IMR-90 (cell line): ENCODE results near the gene KPNA1. TPM values are rescaled to one million over a fixed set of nuclear protein-coding genes. Genes with fewer than 3 reads are reported as not detected.
A peak's percentile ranks its signal among the peaks of the same experiment; 100 is the strongest.

Experiments used
- ATAC-seq: fragments of 200-7000 bp; cut with Tn5 transposase; 2 replicates; pipeline ENCODE4 v1.9.1; 2020; ENCODE audit warnings: low read depth, mild to moderate bottlenecking, moderate library complexity
- BruUV-seq: library from RNA; stranded (reverse); fragments of 400-500 nt; replicated peaks from 2 replicates; lab custom pipeline; 2021; lab: Mats Ljungman, UMichigan
- CTCF ChIA-PET: fragments of 300-600 bp; formaldehyde crosslinking; extraction: SDS; loops from one replicate; lab custom pipeline; 2021; ENCODE audit warnings: antibody characterized with exemption; lab: Yijun Ruan, JAX
- POLR2A ChIA-PET: fragments of 300-600 bp; sonication (Branson Sonifier 250); formaldehyde crosslinking; loops from one replicate; lab custom pipeline; 2022; ENCODE audit warnings: antibody characterized with exemption; ENCODE audit not compliant: unreplicated experiment; lab: Charles Lee
- DNase-seq: peaks from one replicate; pipeline ENCODE4 v3.0.0; 2013
- H2AFZ ChIP-seq: replicated peaks from 2 replicates; pipeline ENCODE3; 2013; ENCODE audit warnings: low read length, mild to moderate bottlenecking; ENCODE audit not compliant: poor library complexity
- H2AK5ac ChIP-seq: 2 replicates; pipeline ENCODE4 v1.6.1; 2013; ENCODE audit warnings: low read depth, low read length, inconsistent platforms
- H2AK9ac ChIP-seq: replicated peaks from 2 replicates; pipeline ENCODE3; 2013; ENCODE audit warnings: mild to moderate bottlenecking, low read depth, low read length, moderate library complexity; ENCODE audit not compliant: poor library complexity
- H2BK120ac ChIP-seq: 2 replicates; pipeline ENCODE4 v1.6.1; 2013; ENCODE audit warnings: low read depth, low read length, inconsistent platforms
- H2BK15ac ChIP-seq: 3 replicates; pipeline ENCODE4 v1.6.1; 2013; ENCODE audit warnings: low read depth, low read length, inconsistent platforms
- H2BK20ac ChIP-seq: 2 replicates; pipeline ENCODE4 v1.6.1; 2013; ENCODE audit warnings: low read depth, mild to moderate bottlenecking, inconsistent platforms, low read length, moderate library complexity
- H2BK5ac ChIP-seq: 2 replicates; pipeline ENCODE4 v1.6.1; 2013; ENCODE audit warnings: mild to moderate bottlenecking, low read depth, low read length, inconsistent platforms; ENCODE audit not compliant: poor library complexity, severe bottlenecking
- H3K14ac ChIP-seq: replicated peaks from 2 replicates; pipeline ENCODE4 v1.6.1; 2013; ENCODE audit warnings: low read depth, low read length, inconsistent platforms
- H3K18ac ChIP-seq: 2 replicates; pipeline ENCODE4 v1.6.1; 2013; ENCODE audit warnings: low read depth, low read length, control low read depth
- H3K23ac ChIP-seq: 2 replicates; pipeline ENCODE4 v1.6.1; 2013; ENCODE audit warnings: low read depth, low read length, inconsistent platforms
- H3K27ac ChIP-seq: 2 replicates; pipeline ENCODE4 v1.5.1; 2013; ENCODE audit warnings: mild to moderate bottlenecking, control low read depth, low read length; ENCODE audit not compliant: insufficient read depth
- H3K27me3 ChIP-seq: 2 replicates; pipeline ENCODE4 v1.6.1; 2013; ENCODE audit warnings: low read length; ENCODE audit not compliant: control insufficient read depth, insufficient read depth
- H3K36me3 ChIP-seq: 2 replicates; pipeline ENCODE4 v1.6.1; 2013; ENCODE audit warnings: low read length, mixed read lengths; ENCODE audit not compliant: control insufficient read depth, insufficient read depth
- H3K4ac ChIP-seq: 2 replicates; pipeline ENCODE4 v1.6.1; 2013; ENCODE audit warnings: low read depth, low read length, inconsistent platforms
- H3K4me1 ChIP-seq: 2 replicates; pipeline ENCODE4 v1.6.1; 2013; ENCODE audit warnings: low read length, mixed read lengths; ENCODE audit not compliant: control insufficient read depth, insufficient read depth
- H3K4me2 ChIP-seq: 2 replicates; pipeline ENCODE4 v1.6.1; 2013; ENCODE audit warnings: low read depth, mild to moderate bottlenecking, control low read depth, low read length, moderate library complexity
- H3K4me3 ChIP-seq: 2 replicates; pipeline ENCODE4 v1.5.1; 2013; ENCODE audit warnings: low read depth, mild to moderate bottlenecking, control low read depth, low read length, moderate library complexity; ENCODE audit not compliant: insufficient read depth
- H3K56ac ChIP-seq: 2 replicates; pipeline ENCODE4 v1.6.1; 2013; ENCODE audit warnings: low read length, inconsistent platforms; ENCODE audit not compliant: insufficient read depth; ENCODE audit errors: extremely low read depth
- H3K79me1 ChIP-seq, 2 experiments: 2 replicates each; pipeline ENCODE4 v1.6.1; 2013; ENCODE audit warnings: low read length in 2 of 2, inconsistent platforms in 1 of 2, low read depth in 1 of 2
- H3K9ac ChIP-seq: 2 replicates; pipeline ENCODE4 v1.6.1; 2013; ENCODE audit warnings: low read depth, low read length, control low read depth
- H3K9me1 ChIP-seq: 2 replicates; pipeline ENCODE4 v1.6.1; 2013; ENCODE audit warnings: low read length, inconsistent platforms; ENCODE audit not compliant: insufficient read depth
- H3K9me3 ChIP-seq: 2 replicates; pipeline ENCODE4 v1.6.1; 2013; ENCODE audit warnings: low read length; ENCODE audit not compliant: control insufficient read depth, insufficient read depth
- H4K20me1 ChIP-seq: 2 replicates; pipeline ENCODE4 v1.6.1; 2013; ENCODE audit warnings: low read length, inconsistent platforms; ENCODE audit not compliant: insufficient read depth
- H4K5ac ChIP-seq: 2 replicates; pipeline ENCODE4 v1.6.1; 2013; ENCODE audit warnings: mild to moderate bottlenecking, low read depth, low read length, control low read depth
- H4K8ac ChIP-seq, 2 experiments: 2 replicates each; pipeline ENCODE4 v1.6.1; 2013; ENCODE audit warnings: low read depth in 2 of 2, low read length in 2 of 2, control low read depth in 1 of 2, inconsistent platforms in 1 of 2
- H4K91ac ChIP-seq: 2 replicates; pipeline ENCODE4 v1.6.1; 2013; ENCODE audit warnings: low read depth, low read length, inconsistent platforms; ENCODE audit not compliant: insufficient read depth
- FOS ChIP-seq: fragments of 150-350 bp; IDR thresholded peaks from 2 replicates; pipeline ENCODE4 v1.6.1; 2016; ENCODE audit warnings: low read depth, low read length
- MAZ ChIP-seq: IDR thresholded peaks from 2 replicates; pipeline ENCODE4 v1.6.1; 2012; ENCODE audit warnings: low read depth, mild to moderate bottlenecking, low read length, improper control_type of control experiment, moderate library complexity, borderline replicate concordance
- MXI1 ChIP-seq: IDR thresholded peaks from 2 replicates; pipeline ENCODE4 v1.6.1; 2012; ENCODE audit warnings: low read depth, mild to moderate bottlenecking, low read length, moderate library complexity, borderline replicate concordance
- NFE2L2 ChIP-seq: fragments of 150-350 bp; IDR thresholded peaks from 2 replicates; pipeline ENCODE4 v1.6.1; 2016; ENCODE audit warnings: low read depth, mild to moderate bottlenecking, low read length
- POLR2A ChIP-seq: IDR thresholded peaks from 2 replicates; pipeline ENCODE4 v1.6.1; 2012; ENCODE audit warnings: mild to moderate bottlenecking, low read depth, low read length
- RFX5 ChIP-seq: IDR thresholded peaks from 2 replicates; pipeline ENCODE4 v1.8.0; 2012; ENCODE audit warnings: low read depth, mild to moderate bottlenecking, low read length, moderate library complexity
- SMC3 ChIP-seq: fragments of 150-350 bp; IDR thresholded peaks from 2 replicates; pipeline ENCODE4 v1.6.1; 2016; ENCODE audit warnings: low read depth, mild to moderate bottlenecking, antibody characterized with exemption, low read length, moderate library complexity
- WGBS, 2 experiments: methylation state at CpG; one replicate each; pipeline versions ENCODE4 v1.1.5 to v1.1.7; 2013; ENCODE audit warnings: missing lambda C conversion rate in 2 of 2; ENCODE audit not compliant: insufficient read length in 1 of 2; ENCODE audit errors: extremely low coverage in 2 of 2; 5-methylcytosine and 5-hydroxymethylcytosine counted together
- dilution Hi-C: fragments of 300-500 bp; cut with HindIII; formaldehyde crosslinking; loops from one replicate; pipeline ENCODE4 v1.14.3; 2018; ENCODE audit warnings: low sequenced_read_pairs; ENCODE audit not compliant: unreplicated experiment
- in situ Hi-C: fragments of 300-500 bp; cut with MboI; formaldehyde crosslinking; loops from 3 replicates; pipeline ENCODE4 v1.14.3; 2019; ENCODE audit warnings: low sequenced_read_pairs, inconsistent platforms, mixed read lengths
- intact Hi-C: fragments of 100-400 bp; cut with micrococcal nuclease; formaldehyde crosslinking; loops from 2 replicates; pipeline ENCODE4 v1.10.0; 2022
- polyA plus RNA-seq, 3 experiments: library from polyadenylated mRNA; depleted of rRNA; stranded (reverse); fragments of >200 nt; gene quantifications; 2 replicates each; pipeline ENCODE4 v1.2.3, GENCODE V29; 2012; ENCODE audit warnings: low replicate concordance in 1 of 3
- total RNA-seq: library from RNA; depleted of rRNA; stranded (reverse); fragments of >200 nt; gene quantifications from 2 replicates; pipeline ENCODE4 v1.2.3, GENCODE V29; 2012
- TF ChIP-seq, protein P1 (sequence below): fragments of 150-350 bp; IDR thresholded peaks from 2 replicates; pipeline ENCODE4 v1.6.1; 2016; ENCODE audit warnings: low read depth, mild to moderate bottlenecking, low read length, moderate library complexity, borderline replicate concordance

KPNA1 gene
- total and polyA plus RNA-seq, 2 of the 4 experiments (the other 2 are of a cell fraction): 30.6 to 112 TPM

DNA sequence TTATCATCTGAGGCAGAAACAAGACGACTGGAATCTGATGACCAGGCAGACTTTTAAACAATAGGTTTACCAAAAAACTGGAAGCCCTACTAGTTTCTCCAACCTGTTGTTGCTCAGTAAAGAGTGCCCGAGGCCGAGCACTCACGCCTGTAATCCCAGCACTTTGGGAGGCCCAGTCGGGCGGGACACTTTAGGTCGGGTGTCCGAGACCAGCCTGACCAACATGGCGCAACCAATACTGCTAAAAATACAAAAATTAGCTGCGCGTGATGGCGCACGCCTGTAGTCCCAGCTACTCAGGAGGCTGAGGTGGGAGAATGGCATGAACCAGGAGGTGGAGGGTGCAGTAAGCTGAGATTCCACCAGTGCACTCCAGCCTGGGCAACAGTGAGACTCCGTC, 97.8 kb downstream of the KPNA1 start:
- 60% methylated on average over 2 of the region's 14 CpGs; no CpG with 5 or more reads in 1 of the 2 experiments for WGBS, 2 experiments
- Histone ChIP-seq H3K4me3 (peak overlapping the region; percentile 68), H3K79me1 (peaks cover 29 to 51% of the 10 kb centered on the region in 2 experiments), H2BK15ac (no peak overlapping the region), H3K4me2 (peak overlapping the region; percentile 71), H4K8ac (peak overlapping the region; percentile 77 to 99; a peak in 3 of 4 replicates), H3K36me3 (no peaks in the 10 kb centered on the region), H3K23ac (peak overlapping the region; percentile 77; the same call in 1 of the 2 replicates), H3K4ac (peak overlapping the region; percentile 87; the same call in 1 of the 2 replicates), H3K9ac (peak overlapping the region; percentile 86; the same call in 1 of the 2 replicates), H2AK9ac (peak overlapping the region; percentile 84), H3K27me3 (no peaks in the 10 kb centered on the region), H2BK120ac (no peak overlapping the region), H3K27ac (peak overlapping the region; percentile 13; the same call in 1 of the 2 replicates), H2AFZ (no peak overlapping the region), H4K5ac (peak overlapping the region; percentile 52), H3K14ac (0 out of 2 replicates have a peak overlapping the region, but pooled peaks have one; percentile 95), H4K91ac (no peak overlapping the region; the same call in 1 of the 2 replicates), H2AK5ac (0 out of 2 replicates have a peak overlapping the region, but pooled peaks have one; percentile 17), H2BK20ac (no peak overlapping the region), H3K18ac (no peak overlapping the region), H3K56ac (no peak overlapping the region), H3K9me3 (no peaks in the 10 kb centered on the region), H4K20me1 (no peaks in the 10 kb centered on the region), H3K9me1 (peaks cover 3% of the 10 kb centered on the region), H3K4me1 (peaks cover 2% of the 10 kb centered on the region), H2BK5ac (peak overlapping the region; percentile 94)
- BruUV-seq: no TSS peak
- ATAC-seq: no peak
- dilution Hi-C loops: no loop called here
- no peak for DNase-seq
- in situ Hi-C loops: no loop called here
- TF ChIP-seq, protein P1, sequence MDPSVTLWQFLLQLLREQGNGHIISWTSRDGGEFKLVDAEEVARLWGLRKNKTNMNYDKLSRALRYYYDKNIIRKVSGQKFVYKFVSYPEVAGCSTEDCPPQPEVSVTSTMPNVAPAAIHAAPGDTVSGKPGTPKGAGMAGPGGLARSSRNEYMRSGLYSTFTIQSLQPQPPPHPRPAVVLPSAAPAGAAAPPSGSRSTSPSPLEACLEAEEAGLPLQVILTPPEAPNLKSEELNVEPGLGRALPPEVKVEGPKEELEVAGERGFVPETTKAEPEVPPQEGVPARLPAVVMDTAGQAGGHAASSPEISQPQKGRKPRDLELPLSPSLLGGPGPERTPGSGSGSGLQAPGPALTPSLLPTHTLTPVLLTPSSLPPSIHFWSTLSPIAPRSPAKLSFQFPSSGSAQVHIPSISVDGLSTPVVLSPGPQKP: no peak
- TF ChIP-seq MAZ (no peak), FOS (no peak), MXI1 (no peak), RFX5 (no peak), POLR2A (no peak), SMC3 (no peak), NFE2L2 (no peak)
- ChIA-PET POLR2A (no interaction called here), CTCF (interaction anchor here (1.0 kb wide), 1 partner anchor 33 kb away, joined by 3 read pairs; the partner anchor contains the start of genes FAM162A and MIX23)
- intact Hi-C loops: no loop called here
